DLD1 (cell line): ENCODE data around the gene PTDSS2.
"Not testable (repeated sequence)": the region's sequence is repeated elsewhere in the genome, so short reads cannot be mapped to it uniquely, and the experiment has no call there.

Source experiments
- in situ Hi-C: cut with HindIII; loops from 2 replicates; pipeline ENCODE4 v1.10.0; 2017; ENCODE audit warnings: low sequenced_read_pairs

The PTDSS2 gene

DNA sequence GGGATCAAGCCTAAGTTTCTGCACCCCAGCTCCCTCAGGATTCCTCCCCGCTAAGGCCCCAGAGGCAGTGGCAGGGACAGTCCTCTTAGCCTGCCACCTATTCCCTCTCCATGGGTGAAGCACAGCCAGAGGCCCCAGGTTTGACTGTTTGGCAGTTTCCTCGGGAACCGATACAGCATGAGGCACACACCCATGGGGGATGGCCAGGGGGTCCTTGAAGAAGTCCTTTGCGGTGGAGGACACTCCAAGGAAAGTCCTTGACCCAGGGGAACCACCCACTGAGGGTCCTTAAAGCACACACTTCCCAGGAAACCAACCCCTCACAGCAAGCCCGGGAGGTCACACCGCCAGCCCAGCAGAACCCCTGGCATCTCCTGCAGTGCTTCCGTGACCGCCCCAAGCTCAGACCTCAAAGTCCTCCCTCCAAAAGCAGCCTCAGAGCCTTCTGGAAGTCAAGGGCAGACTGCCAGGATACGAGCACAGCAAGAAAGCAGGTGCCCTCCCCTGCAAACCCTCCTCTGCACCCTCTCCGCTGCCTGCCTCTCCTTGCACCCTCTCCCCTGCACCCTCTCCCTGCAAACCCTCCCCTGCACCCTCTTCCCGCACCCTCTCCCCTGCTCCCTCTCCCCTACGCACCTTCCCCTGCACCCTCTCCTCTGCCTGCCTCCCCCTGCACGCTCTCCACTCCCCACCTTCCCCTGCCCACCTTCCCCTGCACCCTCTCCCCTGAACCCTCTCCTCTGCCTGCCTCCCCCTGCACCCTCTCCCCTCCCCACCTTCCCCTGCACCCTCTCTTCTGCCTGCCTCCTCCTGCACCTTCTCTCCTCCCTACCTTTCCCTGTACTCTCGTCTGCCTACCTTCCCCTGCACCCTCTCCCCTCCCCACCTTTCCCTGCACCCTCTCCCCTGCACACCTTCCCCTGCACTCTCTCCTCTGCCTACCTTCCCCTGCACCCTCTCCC lies 36.7 kb upstream of the PTDSS2 start:
- in situ Hi-C loops, result no loop called here

DNA sequence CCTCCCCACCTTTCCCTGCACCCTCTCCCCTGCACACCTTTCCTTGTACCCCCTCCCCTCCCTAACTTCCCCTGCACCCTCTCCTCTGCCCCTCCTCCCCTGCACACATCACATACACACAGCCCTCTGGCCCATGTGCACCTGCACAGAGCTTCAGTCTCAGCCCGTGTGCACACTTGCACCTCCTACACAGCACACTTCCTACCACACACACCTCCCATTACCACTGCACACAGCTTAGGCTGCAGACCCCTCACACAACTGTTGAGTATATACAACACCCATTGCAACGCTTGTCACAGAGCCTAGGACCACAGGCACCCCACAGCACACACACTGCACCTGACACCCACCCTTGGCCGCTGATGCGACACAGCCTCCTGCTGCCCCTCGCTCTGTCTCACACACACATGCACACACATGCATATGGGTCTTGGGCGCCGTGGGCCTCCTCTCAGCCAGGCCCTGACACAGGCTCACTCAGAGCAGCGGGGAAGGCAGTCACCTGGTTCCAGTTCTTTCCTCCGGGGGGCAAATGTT lies 35.7 kb upstream of the PTDSS2 start:
- in situ Hi-C loops, result no loop called here

DNA sequence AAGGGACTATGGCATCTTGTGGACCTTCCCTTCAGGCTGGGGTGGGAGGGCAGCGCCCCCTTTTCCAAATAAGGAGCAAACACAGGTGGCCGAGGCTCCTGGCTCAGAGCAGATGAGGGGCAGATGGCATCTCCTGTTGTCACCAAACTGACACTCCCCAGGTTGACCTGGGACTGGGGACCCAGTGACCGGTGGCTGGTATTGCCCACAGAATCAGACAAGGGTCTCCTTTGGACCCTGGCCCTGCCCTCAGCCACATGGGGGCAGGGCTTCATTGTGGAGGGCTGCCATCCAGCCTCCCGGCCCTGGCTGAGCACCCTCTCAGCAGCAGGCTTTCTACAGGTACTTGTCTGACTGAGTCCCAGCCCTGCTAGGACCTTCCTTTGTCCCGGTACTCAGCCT lies 34.4 kb upstream of the PTDSS2 start:
- in situ Hi-C loops, result no loop called here

DNA sequence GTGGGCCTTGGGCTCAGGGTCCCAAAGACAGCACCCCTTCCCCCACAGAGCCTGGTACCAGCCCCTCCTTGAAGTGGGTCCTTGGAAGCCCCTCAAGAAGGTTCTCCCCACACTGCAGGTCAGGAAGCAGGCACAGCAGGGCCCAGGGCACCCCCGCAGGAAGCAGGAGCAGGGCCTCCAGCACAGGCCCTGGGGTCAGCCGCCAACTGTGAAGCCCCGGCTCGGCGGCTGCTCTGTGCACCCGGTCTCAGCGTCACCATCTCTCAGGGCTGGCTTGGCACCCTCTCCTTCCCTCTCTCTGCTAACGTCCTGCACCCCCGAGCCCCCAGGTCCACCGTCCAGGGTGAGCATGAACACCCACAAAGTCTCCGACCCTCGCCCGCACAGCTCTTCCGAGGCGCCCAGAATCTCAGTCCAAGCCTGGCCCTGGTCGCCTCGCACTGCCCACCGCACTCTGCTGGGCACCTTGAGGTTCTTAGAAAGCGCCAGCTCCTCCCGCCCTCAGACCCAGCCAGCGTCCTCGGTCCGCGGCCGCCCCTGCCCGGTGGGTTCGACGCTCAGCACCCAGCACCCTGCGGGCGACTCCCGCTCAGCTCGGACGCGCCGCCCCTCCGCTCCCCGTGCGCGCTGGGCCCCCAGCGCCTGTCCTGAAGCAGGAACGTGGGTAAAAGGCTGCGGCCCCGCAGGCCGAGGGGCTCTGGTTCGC lies 33.9 kb upstream of the PTDSS2 start:
- in situ Hi-C loops, result no loop called here

DNA sequence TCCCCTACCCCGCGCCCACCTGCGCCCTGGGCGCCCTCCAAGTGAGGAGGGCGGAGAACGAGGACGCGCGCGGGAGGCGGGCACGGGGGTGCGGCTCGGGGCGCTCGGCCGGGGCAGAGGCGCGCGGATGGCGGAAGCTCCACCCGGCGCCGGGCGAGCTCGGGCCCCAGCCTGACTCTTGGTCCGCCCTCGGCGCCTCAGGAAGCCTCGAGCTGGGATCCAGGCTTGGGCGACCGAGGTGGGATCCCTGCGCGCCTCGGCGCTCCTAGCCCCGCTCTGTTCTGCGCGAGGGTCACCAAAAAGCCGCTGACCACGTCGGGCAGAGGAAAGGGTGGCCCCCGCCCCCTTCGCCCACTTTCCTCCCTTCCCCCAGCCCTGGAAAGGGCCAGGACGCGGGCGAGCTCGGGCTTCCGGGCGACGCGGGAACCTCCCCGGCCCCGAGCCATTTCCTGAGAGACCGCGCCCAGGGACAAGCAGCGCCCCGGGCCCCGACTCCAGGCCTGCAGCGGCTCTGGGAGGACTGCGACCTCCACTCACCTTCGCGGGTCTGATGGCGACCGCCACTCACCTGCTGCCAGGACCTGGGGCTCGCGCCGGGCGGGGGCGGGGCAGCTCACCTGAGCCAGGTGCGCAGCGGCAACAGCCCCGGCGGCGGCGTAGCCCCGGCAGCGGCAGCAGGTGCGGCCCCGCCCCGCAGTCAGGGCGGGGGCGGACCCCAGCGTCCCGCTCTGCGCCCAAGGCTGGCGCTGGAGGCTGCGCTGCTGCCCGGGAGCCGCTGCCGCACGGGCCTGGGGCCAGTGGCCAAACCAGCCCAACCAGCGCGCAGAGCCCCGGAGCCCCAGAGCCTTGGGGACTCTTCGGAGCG lies 33.1 kb upstream of the PTDSS2 start:
- in situ Hi-C loops, result no loop called here

DNA sequence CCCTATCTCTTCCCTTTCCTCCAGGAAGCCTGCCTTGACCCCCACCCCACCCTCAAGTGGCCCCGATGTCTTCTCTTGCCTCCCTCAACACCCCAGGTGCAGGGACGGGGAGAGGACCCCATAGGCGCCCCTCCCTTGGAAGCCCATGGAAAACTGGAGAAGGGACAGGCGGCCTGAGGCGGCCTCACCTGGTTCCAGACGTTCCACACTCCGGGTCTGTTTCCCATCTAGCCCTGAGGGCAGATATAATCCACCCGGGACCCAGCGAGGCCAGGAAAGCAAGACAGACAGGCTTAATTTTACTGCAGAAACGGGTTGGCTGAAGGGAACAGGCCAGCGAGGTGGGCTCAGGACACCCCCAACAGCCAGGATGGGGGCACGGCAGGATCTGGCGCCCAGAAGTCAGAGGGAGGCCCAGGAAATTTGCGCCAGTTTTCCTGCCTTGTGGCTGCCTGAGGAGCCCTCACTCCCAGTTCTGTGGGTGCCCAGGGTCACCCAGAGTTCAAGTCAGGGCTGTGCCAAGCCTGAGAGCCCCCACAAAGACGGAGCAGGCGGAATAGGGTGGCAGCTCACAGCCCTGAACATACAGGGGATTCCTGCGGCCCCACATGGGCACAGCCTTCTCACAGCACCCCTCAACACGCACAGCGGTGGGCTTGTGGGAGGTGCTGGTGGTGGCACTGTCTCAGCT lies 32.3 kb upstream of the PTDSS2 start:
- in situ Hi-C loops, result no loop called here

DNA sequence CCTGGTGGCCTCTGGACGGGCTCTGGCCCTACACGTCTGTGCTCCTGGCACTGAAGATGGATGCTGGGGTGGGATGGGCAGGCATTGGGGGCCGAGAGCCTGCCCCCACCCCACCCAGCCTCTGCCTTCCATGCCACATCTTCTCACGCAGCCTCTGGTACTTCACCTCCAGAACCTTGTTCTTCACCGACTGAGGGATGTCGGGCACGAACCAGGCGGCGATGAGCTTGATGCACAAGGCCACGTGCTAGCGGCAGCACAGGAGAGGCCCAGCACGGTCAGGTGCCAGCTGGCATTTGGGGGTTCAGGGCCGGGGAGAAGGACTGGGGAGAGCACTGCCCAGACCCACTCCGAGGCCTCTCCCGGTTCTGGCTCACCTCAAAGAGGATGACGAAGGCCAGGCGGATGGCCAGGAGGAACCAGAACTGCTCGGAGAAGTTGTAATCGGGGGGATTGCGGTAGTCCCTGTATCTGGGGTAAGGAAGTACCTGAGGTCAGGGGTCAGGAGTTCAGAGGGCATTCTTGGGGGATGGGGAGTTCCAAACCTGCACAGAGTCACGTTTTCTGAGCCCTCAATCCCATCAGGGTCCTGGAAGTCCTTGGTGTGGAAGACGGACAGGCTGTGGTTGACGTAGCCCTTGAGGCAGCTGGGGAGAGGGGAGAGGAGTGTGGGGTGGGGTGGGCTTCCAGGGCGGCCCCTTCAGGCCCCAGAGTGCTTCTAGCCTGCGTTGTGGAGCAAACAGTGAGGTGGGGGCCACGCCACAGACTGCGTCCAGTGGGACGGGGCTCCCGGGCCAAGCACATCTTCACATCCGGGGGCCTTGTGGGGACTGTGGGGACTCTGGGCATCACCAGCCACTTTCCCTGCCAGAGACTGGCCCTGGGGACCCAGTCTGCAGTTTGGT lies 31.5 kb upstream of the PTDSS2 start:
- in situ Hi-C loops, result no loop called here

DNA sequence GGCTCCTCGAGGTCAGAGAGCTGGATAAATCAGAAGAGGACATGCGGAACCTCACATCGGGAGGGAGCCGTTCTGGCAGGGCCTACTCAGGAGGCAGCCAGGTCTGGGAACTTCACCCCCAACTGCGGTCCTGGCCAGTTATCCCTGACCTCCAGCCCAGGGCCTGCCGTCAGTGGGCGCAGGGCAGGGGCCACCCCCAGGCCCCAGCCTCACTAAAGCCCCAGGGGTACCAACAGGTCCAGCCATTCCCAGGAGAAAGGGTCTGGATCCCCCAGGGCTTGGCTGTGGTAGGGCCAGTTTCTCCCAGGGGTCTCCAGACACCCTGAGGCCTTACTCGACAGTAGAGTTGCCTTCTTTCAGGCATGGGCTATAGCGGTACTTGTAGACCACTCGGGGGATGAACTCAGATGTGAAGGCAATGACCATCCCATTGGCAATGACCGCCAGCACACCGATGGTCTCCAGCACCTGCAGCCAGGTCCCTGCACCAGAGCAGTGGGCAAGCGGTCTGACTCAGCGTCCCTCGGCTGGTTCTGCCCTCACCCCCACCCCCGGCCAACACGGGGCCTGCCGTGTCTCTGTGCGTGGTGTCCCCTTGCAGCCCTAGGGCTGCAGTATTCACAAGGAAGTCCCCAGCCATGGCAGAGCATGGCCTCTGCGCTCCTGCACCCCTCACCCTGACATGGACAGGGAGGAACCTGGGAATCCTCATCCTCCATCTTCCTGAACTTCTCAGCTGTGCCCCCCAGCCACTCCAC lies 30.7 kb upstream of the PTDSS2 start:
- in situ Hi-C loops, result no loop called here

DNA sequence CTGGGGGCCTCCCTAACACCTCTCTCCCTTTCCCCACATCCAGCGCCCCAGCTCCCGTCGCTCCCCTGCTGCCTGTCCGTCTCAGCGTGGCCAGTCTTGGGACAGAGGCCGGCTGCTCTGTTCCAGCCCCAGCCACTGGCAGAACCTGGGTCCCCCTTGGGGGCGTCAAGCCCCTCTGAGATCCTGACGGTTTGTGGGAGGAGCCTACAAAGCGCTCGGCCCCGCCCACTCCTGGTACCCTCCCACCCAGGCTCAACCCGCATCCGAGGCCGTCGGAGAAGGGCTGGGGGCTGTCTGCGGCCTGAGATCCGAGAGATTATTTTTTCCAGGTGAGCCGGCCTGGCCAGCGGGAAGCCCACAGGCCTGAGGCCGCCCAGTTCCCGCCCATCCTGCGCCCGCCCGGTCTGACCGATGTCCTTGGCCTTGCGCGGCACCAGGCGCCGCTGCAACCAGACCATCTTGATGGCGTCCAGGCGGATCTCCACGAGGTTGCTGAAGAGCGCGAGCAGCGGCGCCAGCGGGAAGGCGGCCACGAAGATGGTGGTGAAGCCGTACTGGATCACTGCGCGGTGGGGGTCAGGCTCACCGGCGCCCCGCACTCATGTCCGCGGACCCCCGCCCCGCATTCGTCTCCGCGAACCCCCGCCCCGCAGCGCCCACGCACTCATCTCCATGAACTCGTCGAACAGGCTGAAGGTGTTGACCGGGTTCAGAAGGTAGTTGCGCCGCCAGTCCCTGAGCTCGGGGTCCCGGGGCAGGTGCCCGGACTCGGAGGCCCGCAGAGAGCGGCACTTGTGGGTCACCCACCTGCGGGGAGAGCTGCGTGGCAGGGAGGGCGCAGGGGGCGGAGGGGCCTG lies 29.8 kb upstream of the PTDSS2 start:
- in situ Hi-C loops, result no loop called here

DNA sequence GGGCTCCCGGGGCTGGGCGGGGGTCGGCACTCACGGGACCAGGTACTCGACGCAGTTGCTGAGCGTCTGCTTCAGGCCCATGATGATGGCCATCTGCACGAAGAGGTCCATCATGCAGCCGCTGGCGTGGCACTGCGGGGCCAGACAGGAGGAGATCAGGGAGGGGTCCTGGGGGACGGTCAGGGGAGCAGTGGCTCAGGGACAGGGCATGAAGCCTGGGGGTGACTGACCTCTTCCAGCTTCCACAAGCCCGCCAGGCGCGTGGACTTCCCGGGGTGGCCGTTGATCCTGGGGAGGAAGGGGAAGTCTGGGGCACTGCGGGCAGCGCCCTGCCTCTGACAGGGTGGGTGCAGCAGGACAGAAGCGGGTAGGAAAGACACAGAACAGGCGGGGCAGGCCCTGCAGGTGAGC lies 29.2 kb upstream of the PTDSS2 start:
- in situ Hi-C loops, result no loop called here

DNA sequence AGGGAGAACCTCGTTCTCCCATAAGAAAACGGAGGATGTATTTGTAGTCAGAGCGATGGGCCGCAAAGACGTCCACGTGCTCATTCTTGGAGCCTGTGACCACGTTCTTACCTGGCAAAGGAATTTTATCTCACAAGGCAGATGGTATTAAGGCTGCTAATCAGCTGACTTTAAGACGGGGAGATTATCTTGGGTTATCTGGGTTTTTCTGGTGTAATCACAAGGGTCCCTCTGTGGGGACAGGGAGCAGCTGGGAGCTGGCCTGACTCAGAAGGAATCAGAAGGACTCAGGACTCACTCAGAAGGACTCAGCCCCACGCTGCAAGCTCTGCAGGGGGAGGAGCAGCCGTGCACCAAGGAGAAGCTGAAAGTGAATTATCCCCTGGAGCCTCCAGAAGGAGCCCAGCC lies 27.8 kb upstream of the PTDSS2 start:
- in situ Hi-C loops, result no loop called here

DNA sequence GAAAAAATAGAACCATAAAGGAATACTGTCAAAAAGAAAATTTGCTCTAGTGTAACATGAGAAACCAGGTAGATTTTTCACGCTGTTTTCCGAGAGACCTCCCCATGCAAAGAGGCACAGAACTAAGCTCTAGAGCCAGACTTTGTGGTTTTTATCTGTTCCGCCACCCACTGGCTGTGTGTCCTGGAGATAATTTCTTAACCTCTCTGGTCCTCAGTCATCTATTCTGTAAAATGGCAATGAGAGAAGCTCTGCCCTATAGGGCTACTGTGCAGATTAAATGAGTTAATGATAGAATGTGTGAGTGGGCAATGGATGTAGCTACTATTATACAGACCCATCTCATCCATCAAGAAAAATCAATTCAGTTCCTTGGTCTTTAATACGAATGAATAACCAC lies 25.8 kb upstream of the PTDSS2 start:
- in situ Hi-C loops, result no loop called here

DNA sequence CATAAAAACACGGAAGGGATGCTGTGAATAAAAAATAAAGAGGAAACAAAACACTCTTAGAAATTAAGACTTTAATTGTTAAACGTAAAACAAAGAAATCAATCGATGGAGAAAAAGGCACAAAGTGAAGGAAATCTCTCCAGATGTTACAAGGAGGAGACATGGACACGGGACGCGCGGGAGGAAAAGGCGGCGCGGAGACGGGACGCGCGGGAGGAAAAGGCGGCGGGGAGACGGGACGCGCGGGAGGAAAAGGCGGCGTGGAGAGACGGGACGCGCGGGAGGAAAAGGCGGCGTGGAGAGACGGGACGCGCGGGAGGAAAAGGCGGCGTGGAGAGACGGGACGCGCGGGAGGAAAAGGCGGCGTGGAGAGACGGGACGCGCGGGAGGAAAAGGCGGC lies 25.3 kb upstream of the PTDSS2 start:
- in situ Hi-C loops, result not testable (repeated sequence)

DNA sequence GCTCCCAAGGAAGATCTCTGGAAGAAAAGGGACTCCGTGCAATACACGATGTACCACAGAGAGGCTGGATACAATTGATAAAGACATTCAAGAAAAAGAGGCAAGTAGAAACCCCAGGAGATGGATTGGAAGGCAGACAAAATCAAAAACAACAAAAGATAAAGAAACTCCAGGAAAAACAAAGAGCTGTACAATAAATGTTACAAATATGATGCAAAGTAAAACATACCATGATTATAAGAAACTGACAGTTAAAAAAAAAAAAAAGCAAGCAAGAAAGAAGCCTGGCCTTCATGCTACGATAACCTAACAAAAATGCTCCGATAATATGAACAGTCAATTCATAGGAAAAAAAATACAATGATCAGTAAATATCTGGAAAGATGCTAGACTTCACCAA lies 24.8 kb upstream of the PTDSS2 start:
- in situ Hi-C loops, result no loop called here

DNA sequence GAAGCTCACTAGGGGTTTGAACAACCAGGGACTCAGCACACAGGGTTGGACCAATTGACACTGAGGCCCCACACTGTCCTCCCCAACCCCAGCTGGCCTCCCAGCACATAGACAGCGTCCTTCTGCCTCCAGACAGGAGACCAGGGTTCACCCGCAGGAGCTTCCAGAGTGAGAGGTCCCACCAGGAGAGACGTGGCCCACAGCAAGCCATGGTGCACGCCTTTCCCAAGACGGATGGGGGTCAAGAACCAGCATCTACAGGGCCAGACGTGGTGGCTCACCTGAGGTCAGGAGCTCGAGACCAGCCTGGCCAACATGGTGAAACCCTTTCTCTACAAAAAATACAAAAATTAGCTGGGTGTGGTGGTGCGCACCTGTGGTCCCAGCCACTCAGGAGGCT lies 23.2 kb upstream of the PTDSS2 start:
- in situ Hi-C loops, result no loop called here

DNA sequence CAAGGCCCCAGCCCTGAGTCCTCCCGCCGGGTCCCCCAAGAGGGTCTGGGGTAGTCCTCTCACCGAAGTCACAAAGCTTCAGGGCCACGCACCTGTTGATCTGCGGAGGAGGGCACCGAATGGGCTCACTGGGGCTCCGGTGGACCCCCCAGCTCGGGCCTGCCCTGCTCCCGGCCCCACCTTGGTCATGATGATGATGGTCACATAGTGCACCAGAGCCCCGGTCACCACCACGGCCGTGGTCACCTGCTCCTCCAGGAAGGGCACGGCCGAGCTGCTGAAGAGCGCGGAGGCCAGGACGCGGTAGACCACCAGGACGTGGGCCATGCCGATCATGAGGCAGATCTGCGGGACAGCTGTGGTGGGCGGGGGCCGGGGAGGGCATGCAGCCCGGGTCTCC lies 21.8 kb upstream of the PTDSS2 start:
- in situ Hi-C loops, result no loop called here

DNA sequence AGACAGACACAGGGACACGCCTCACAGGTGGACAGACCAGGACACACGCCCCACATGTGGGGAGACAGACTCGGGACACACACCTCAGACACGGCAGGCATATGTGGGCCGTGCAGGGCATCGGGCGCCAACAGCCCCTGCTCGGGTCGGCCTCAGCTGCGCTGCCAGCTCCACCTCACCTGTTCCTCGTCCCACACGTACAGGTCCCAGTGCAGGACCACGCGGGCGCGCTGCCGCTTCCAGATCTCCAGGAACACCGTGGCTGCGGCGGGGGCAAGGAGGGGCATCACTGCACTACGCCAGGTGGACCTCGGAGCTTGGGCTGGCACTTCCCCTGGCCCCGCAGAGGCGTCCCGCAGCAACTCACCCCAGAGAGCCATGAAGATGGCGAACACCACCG lies 20.7 kb upstream of the PTDSS2 start:
- in situ Hi-C loops, result no loop called here
